IMR-90 (cell line): ENCODE data around the gene ESR1. TPM values are rescaled to one million over a fixed set of nuclear protein-coding genes. Genes with fewer than 3 reads are reported as not detected.

ENCODE experiments used
- ATAC-seq: fragments of 200-7000 bp; cut with Tn5 transposase; 2 replicates; pipeline ENCODE4 v1.9.1; 2020; ENCODE audit warnings: low read depth, mild to moderate bottlenecking, moderate library complexity
- BruUV-seq: library from RNA; stranded (reverse); fragments of 400-500 nt; replicated peaks from 2 replicates; lab custom pipeline; 2021; lab: Mats Ljungman, UMichigan
- CTCF ChIA-PET: fragments of 300-600 bp; formaldehyde crosslinking; extraction: SDS; loops from one replicate; lab custom pipeline; 2021; ENCODE audit warnings: antibody characterized with exemption; lab: Yijun Ruan, JAX
- POLR2A ChIA-PET: fragments of 300-600 bp; sonication (Branson Sonifier 250); formaldehyde crosslinking; loops from one replicate; lab custom pipeline; 2022; ENCODE audit warnings: antibody characterized with exemption; ENCODE audit not compliant: unreplicated experiment; lab: Charles Lee
- DNase-seq: peaks from one replicate; pipeline ENCODE4 v3.0.0; 2013
- H2AFZ ChIP-seq: replicated peaks from 2 replicates; pipeline ENCODE3; 2013; ENCODE audit warnings: low read length, mild to moderate bottlenecking; ENCODE audit not compliant: poor library complexity
- H2AK5ac ChIP-seq: 2 replicates; pipeline ENCODE4 v1.6.1; 2013; ENCODE audit warnings: low read depth, low read length, inconsistent platforms
- H2AK9ac ChIP-seq: replicated peaks from 2 replicates; pipeline ENCODE3; 2013; ENCODE audit warnings: mild to moderate bottlenecking, low read depth, low read length, moderate library complexity; ENCODE audit not compliant: poor library complexity
- H2BK120ac ChIP-seq: 2 replicates; pipeline ENCODE4 v1.6.1; 2013; ENCODE audit warnings: low read depth, low read length, inconsistent platforms
- H2BK15ac ChIP-seq: 3 replicates; pipeline ENCODE4 v1.6.1; 2013; ENCODE audit warnings: low read depth, low read length, inconsistent platforms
- H2BK20ac ChIP-seq: 2 replicates; pipeline ENCODE4 v1.6.1; 2013; ENCODE audit warnings: low read depth, mild to moderate bottlenecking, inconsistent platforms, low read length, moderate library complexity
- H2BK5ac ChIP-seq: 2 replicates; pipeline ENCODE4 v1.6.1; 2013; ENCODE audit warnings: mild to moderate bottlenecking, low read depth, low read length, inconsistent platforms; ENCODE audit not compliant: poor library complexity, severe bottlenecking
- H3K14ac ChIP-seq: replicated peaks from 2 replicates; pipeline ENCODE4 v1.6.1; 2013; ENCODE audit warnings: low read depth, low read length, inconsistent platforms
- H3K18ac ChIP-seq: 2 replicates; pipeline ENCODE4 v1.6.1; 2013; ENCODE audit warnings: low read depth, low read length, control low read depth
- H3K23ac ChIP-seq: 2 replicates; pipeline ENCODE4 v1.6.1; 2013; ENCODE audit warnings: low read depth, low read length, inconsistent platforms
- H3K27ac ChIP-seq: 2 replicates; pipeline ENCODE4 v1.5.1; 2013; ENCODE audit warnings: mild to moderate bottlenecking, control low read depth, low read length; ENCODE audit not compliant: insufficient read depth
- H3K27me3 ChIP-seq: 2 replicates; pipeline ENCODE4 v1.6.1; 2013; ENCODE audit warnings: low read length; ENCODE audit not compliant: control insufficient read depth, insufficient read depth
- H3K36me3 ChIP-seq: 2 replicates; pipeline ENCODE4 v1.6.1; 2013; ENCODE audit warnings: low read length, mixed read lengths; ENCODE audit not compliant: control insufficient read depth, insufficient read depth
- H3K4ac ChIP-seq: 2 replicates; pipeline ENCODE4 v1.6.1; 2013; ENCODE audit warnings: low read depth, low read length, inconsistent platforms
- H3K4me1 ChIP-seq: 2 replicates; pipeline ENCODE4 v1.6.1; 2013; ENCODE audit warnings: low read length, mixed read lengths; ENCODE audit not compliant: control insufficient read depth, insufficient read depth
- H3K4me2 ChIP-seq: 2 replicates; pipeline ENCODE4 v1.6.1; 2013; ENCODE audit warnings: low read depth, mild to moderate bottlenecking, control low read depth, low read length, moderate library complexity
- H3K4me3 ChIP-seq: 2 replicates; pipeline ENCODE4 v1.5.1; 2013; ENCODE audit warnings: low read depth, mild to moderate bottlenecking, control low read depth, low read length, moderate library complexity; ENCODE audit not compliant: insufficient read depth
- H3K56ac ChIP-seq: 2 replicates; pipeline ENCODE4 v1.6.1; 2013; ENCODE audit warnings: low read length, inconsistent platforms; ENCODE audit not compliant: insufficient read depth; ENCODE audit errors: extremely low read depth
- H3K79me1 ChIP-seq, 2 experiments: 2 replicates each; pipeline ENCODE4 v1.6.1; 2013; ENCODE audit warnings: low read length in 2 of 2, inconsistent platforms in 1 of 2, low read depth in 1 of 2
- H3K9ac ChIP-seq: 2 replicates; pipeline ENCODE4 v1.6.1; 2013; ENCODE audit warnings: low read depth, low read length, control low read depth
- H3K9me1 ChIP-seq: 2 replicates; pipeline ENCODE4 v1.6.1; 2013; ENCODE audit warnings: low read length, inconsistent platforms; ENCODE audit not compliant: insufficient read depth
- H3K9me3 ChIP-seq: 2 replicates; pipeline ENCODE4 v1.6.1; 2013; ENCODE audit warnings: low read length; ENCODE audit not compliant: control insufficient read depth, insufficient read depth
- H4K20me1 ChIP-seq: 2 replicates; pipeline ENCODE4 v1.6.1; 2013; ENCODE audit warnings: low read length, inconsistent platforms; ENCODE audit not compliant: insufficient read depth
- H4K5ac ChIP-seq: 2 replicates; pipeline ENCODE4 v1.6.1; 2013; ENCODE audit warnings: mild to moderate bottlenecking, low read depth, low read length, control low read depth
- H4K8ac ChIP-seq, 2 experiments: 2 replicates each; pipeline ENCODE4 v1.6.1; 2013; ENCODE audit warnings: low read depth in 2 of 2, low read length in 2 of 2, control low read depth in 1 of 2, inconsistent platforms in 1 of 2
- H4K91ac ChIP-seq: 2 replicates; pipeline ENCODE4 v1.6.1; 2013; ENCODE audit warnings: low read depth, low read length, inconsistent platforms; ENCODE audit not compliant: insufficient read depth
- BHLHE40 ChIP-seq: fragments of 150-350 bp; IDR thresholded peaks from 2 replicates; pipeline ENCODE4 v1.6.1; 2016; ENCODE audit warnings: mild to moderate bottlenecking, low read depth, low read length
- ELK1 ChIP-seq: fragments of 150-350 bp; IDR thresholded peaks from 2 replicates; pipeline ENCODE4 v1.6.1; 2016; ENCODE audit warnings: low read depth, mild to moderate bottlenecking, low read length, moderate library complexity, borderline replicate concordance
- MAFK ChIP-seq: IDR thresholded peaks from 2 replicates; pipeline ENCODE4 v1.6.1; 2012; ENCODE audit warnings: low read depth, low read length, improper control_type of control experiment
- MXI1 ChIP-seq: IDR thresholded peaks from 2 replicates; pipeline ENCODE4 v1.6.1; 2012; ENCODE audit warnings: low read depth, mild to moderate bottlenecking, low read length, moderate library complexity, borderline replicate concordance
- NFE2L2 ChIP-seq: fragments of 150-350 bp; IDR thresholded peaks from 2 replicates; pipeline ENCODE4 v1.6.1; 2016; ENCODE audit warnings: low read depth, mild to moderate bottlenecking, low read length
- POLR2A ChIP-seq: IDR thresholded peaks from 2 replicates; pipeline ENCODE4 v1.6.1; 2012; ENCODE audit warnings: mild to moderate bottlenecking, low read depth, low read length
- RAD21 ChIP-seq: IDR thresholded peaks from 2 replicates; pipeline ENCODE4 v1.6.1; 2012; ENCODE audit warnings: low read length, improper control_type of control experiment
- SMC3 ChIP-seq: fragments of 150-350 bp; IDR thresholded peaks from 2 replicates; pipeline ENCODE4 v1.6.1; 2016; ENCODE audit warnings: low read depth, mild to moderate bottlenecking, antibody characterized with exemption, low read length, moderate library complexity
- WGBS, 2 experiments: methylation state at CpG; one replicate each; pipeline versions ENCODE4 v1.1.5 to v1.1.7; 2013; ENCODE audit warnings: missing lambda C conversion rate in 2 of 2; ENCODE audit not compliant: insufficient read length in 1 of 2; ENCODE audit errors: extremely low coverage in 2 of 2; 5-methylcytosine and 5-hydroxymethylcytosine counted together
- dilution Hi-C: fragments of 300-500 bp; cut with HindIII; formaldehyde crosslinking; loops from one replicate; pipeline ENCODE4 v1.14.3; 2018; ENCODE audit warnings: low sequenced_read_pairs; ENCODE audit not compliant: unreplicated experiment
- in situ Hi-C: fragments of 300-500 bp; cut with MboI; formaldehyde crosslinking; loops from 3 replicates; pipeline ENCODE4 v1.14.3; 2019; ENCODE audit warnings: low sequenced_read_pairs, inconsistent platforms, mixed read lengths
- intact Hi-C: fragments of 100-400 bp; cut with micrococcal nuclease; formaldehyde crosslinking; loops from 2 replicates; pipeline ENCODE4 v1.10.0; 2022
- polyA plus RNA-seq, 3 experiments: library from polyadenylated mRNA; depleted of rRNA; stranded (reverse); fragments of >200 nt; gene quantifications; 2 replicates each; pipeline ENCODE4 v1.2.3, GENCODE V29; 2012; ENCODE audit warnings: low replicate concordance in 1 of 3
- total RNA-seq: library from RNA; depleted of rRNA; stranded (reverse); fragments of >200 nt; gene quantifications from 2 replicates; pipeline ENCODE4 v1.2.3, GENCODE V29; 2012

Gene ESR1
- total and polyA plus RNA-seq, 2 of the 4 experiments (the other 2 are of a cell fraction), result not detected

- Histone ChIP-seq H2BK120ac (no peak overlapping the region), H2AFZ (no peak overlapping the region), H3K4ac (no peak overlapping the region), H2BK15ac (no peak overlapping the region), H3K18ac (no peak overlapping the region), H3K14ac (no peak overlapping the region), H2BK20ac (no peak overlapping the region), H4K5ac (no peak overlapping the region), H3K4me3 (no peak overlapping the region), H3K27me3 (no peaks in the 10 kb centered on the region), H2BK5ac (no peak overlapping the region), H3K23ac (no peak overlapping the region), H3K9me1 (no peaks in the 10 kb centered on the region), H3K36me3 (no peaks in the 10 kb centered on the region), H3K27ac (no peak overlapping the region), H3K79me1 (no peaks in the 10 kb centered on the region), H3K9ac (no peak overlapping the region), H4K8ac (no peak overlapping the region), H3K9me3 (no peaks in the 10 kb centered on the region), H4K91ac (no peak overlapping the region), H3K4me2 (no peak overlapping the region), H2AK9ac (no peak overlapping the region), H2AK5ac (no peak overlapping the region), H4K20me1 (no peaks in the 10 kb centered on the region), H3K56ac (no peak overlapping the region), H3K4me1 (no peaks in the 10 kb centered on the region)
- in situ Hi-C loops (no loop called here), dilution Hi-C loops (no loop called here), intact Hi-C loops (no loop called here)
- no TSS peak for BruUV-seq
- POLR2A ChIA-PET, result no interaction called here
- WGBS, 2 experiments, result no CpG with 5 or more reads among the region's 4 CpGs
- ATAC-seq (no peak), DNase-seq (no peak)
- TF ChIP-seq POLR2A (no peak), MAFK (no peak), ELK1 (no peak), SMC3 (no peak), BHLHE40 (no peak), MXI1 (no peak), RAD21 (no peak), NFE2L2 (no peak)
- CTCF ChIA-PET, result no interaction called here
Observed at GRCh38 chr6:151974061-151974617, 166.7 kb downstream of the ESR1 start.
